GM12892 (cell line): ENCODE data around the gene DNAJC5.

Experiments
- POLR2A ChIP-seq: IDR thresholded peaks from 2 replicates; pipeline ENCODE4 v1.6.1; 2011; ENCODE audit warnings: low read depth, low read length, control low read depth
- POLR2AphosphoS5 ChIP-seq: IDR thresholded peaks from 2 replicates; pipeline ENCODE4 v1.6.1; 2011; ENCODE audit warnings: low read depth, low read length, control low read depth
- TAF1 ChIP-seq: IDR thresholded peaks from 2 replicates; pipeline ENCODE4 v1.6.1; 2011; ENCODE audit warnings: low read depth, mild to moderate bottlenecking, control low read depth, low read length, borderline replicate concordance

DNA sequence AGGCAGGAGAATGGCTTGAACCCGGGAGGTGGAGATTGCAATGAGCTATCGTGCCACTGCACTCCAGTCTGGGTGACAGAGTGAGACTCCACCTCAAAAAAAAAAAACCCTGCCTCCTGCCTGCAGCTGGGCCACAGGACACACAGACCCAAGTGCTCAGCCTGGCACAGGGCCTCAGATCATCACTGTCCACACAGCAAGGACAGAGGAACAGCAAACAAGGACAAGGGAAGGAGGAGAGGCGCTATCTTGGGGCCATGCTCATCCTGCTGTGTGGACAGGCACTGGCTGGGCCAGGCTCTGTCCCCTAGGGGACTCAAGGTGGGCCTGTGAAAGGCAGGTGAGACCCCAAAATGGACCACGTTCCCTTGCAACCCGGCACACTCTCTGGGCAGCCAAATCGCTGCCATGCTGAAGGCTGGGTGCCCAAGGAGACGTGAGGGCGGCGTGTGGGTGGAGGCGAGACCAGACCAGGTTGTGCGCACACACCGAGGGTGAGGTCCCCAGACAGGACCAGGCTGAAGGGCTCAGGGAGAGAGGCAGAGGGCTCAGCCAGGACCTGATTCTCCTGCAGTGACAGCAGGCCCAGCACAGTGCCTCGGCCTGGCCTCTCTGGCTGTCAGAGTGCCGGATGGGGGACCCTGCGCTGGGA lies 52.2 kb downstream of the DNAJC5 start:
- TF ChIP-seq POLR2A (no peak), TAF1 (no peak), POLR2AphosphoS5 (no peak)
